HG03064 (cell line): ENCODE results near the gene USP35.

Source experiments
- ATAC-seq: cut with Tn5 transposase; IDR thresholded peaks from one replicate; pipeline ENCODE4 v1.9.1; 2021; ENCODE audit warnings: low read depth; ENCODE audit not compliant: unreplicated experiment

USP35 gene

GRCh38 chr11:78259777-78260487, 71.2 kb downstream of the USP35 start:
- no peak for ATAC-seq

- ATAC-seq = no peak
Measured at GRCh38 chr11:78261367-78261766, 72.6 kb downstream of the USP35 start.

GRCh38 chr11:78261828-78262227, 73.1 kb downstream of the USP35 start:
- ATAC-seq = no peak

DNA sequence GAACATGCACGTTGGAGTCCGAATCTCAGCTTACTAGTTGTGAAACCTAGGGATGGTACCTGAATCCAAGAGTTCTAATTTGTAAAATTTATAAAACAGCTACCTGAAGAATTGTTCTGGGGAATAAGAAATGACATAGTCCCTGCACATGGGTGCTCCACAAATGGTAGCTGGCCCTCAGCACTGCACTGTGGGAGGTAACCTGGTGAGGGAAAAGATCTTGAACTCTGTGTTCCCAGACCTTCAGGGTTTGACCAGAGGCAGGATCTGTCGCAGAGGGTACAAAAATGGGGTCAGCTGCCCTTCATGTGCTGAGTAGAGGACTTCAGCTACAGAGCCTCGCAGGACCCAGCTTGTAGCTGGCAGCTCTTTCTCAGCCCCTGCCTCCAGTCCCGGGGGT, 73.5 kb downstream of the USP35 start:
- ATAC-seq = no peak

DNA sequence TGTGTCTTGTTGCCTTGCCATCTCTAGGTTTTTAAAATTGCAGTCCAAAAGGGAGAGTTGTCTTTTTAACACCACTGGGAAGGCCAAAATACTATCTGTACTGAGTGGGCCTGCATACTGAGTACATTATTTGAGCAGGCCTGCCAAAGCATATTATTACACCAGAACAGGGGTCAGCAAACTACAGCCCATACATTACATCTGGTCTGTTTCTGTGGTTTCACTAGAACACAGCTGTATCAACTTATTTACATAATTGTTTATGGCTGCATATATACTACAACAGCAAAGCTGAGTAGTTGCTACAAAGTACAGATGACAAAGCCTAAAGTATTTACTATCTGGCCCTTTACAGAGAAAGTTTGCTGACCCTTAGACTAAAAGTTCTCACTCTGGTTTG, 74.0 kb downstream of the USP35 start:
- no peak for ATAC-seq
